Fibroblast of skin of right biceps (primary cell): ENCODE data around the gene EOGT.
A peak's percentile ranks its signal among the peaks of the same experiment; 100 is the strongest.

Experiments used
- DNase-seq: peaks from one replicate; pipeline ENCODE4 v3.0.0-alpha.2; 2013

The EOGT gene

GRCh38 chr3:69008980-69009379 lies 4.5 kb downstream of the EOGT start:
- no peak for DNase-seq

DNA sequence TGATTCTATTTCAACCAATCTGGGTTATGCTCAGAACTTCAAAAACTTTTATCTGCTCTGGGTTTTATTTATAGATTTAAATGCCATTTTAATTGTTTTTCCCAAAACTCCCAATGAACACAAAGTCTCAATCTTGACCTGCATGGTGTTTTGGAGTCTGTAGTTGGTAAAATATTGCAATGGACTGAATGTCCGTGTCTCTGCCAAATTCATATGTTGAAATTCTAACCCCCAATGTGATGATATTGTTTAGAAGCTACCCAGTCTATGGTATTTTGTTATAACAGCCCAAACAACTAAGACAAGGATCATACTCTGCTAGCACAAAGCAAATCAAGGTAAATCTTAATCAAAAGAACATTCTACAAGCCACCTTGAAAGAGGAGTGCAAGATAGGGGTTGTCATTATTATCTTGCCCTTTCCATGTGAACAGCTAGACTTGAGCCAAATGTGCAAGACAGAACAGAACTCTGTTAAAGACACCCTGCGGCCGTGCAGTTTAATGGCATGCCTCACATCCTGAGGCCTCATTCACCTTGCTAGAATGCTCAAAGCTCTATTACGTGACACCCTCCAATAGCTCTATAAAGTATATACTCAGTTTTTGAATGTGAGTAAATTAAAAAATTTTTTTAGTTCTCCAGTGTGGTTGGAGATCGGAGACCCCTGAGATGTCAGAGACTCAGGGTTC lies 7.5 kb downstream of the EOGT start:
- DNase-seq, result no peak

GRCh38 chr3:69005071-69005790 lies 8.3 kb downstream of the EOGT start:
- DNase-seq, result peak; percentile 22

DNA sequence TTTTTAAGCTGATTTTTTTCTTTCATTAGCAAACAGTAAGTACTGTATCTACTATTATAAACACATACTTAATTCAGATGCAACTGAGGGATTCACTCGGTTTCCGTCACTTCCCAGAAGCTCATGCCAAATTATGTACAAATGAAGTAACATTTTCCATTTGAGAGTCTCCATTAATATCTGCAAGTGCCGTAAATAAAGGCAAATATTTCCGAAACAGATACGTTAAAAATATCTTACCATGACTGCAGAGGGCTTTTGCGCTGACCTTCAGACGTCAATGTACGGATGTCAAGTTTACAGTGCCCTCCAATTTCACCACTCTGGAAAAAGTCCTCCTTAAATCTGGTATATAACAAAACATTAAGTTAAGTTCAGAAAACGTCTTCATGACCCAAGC lies 9.3 kb downstream of the EOGT start:
- DNase-seq, result no peak

DNA sequence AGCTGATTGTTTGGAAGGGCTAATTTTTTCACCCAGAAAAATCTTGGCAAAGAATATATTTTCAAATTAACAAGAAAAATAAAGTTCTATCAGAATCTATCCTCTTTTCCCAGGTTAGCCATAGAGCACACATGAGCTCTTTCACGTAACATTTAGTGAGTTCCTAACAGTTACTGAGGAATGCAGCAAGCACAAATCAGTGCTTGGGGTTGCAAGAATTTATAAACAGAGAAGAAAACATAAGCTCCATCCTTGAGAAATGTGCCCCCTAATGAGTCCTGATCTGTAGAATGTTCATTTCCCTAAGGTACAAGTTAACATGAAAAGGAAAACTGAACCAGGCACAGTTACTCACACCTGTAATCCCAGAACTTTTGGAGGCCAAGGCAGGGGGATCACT lies 13.9 kb downstream of the EOGT start:
- DNase-seq, result no peak

- DNase-seq, result no peak
These were observed 14.3 kb downstream of the EOGT start for GRCh38 chr3:68999158-68999557.

DNA sequence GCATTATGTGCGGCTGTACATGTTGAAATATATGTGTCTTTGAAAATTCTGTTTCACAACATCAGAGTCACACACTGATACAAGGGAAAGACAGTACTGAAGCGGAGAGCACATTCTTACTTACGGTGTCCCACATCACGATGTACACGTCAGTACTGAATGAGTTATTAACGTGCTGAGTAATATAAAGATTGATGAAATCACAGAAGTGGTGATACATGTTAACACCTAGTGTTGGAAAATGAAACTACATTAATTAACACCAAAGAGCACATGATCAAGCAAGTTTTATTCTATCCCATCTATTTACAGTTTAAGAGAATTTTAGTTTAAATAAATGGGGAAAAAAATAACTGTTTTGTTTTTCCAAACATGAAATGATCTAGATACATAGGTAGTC lies 15.6 kb downstream of the EOGT start:
- no peak for DNase-seq

- no peak for DNase-seq
These were observed 17.0 kb downstream of the EOGT start for GRCh38 chr3:68996356-68996995.

DNA sequence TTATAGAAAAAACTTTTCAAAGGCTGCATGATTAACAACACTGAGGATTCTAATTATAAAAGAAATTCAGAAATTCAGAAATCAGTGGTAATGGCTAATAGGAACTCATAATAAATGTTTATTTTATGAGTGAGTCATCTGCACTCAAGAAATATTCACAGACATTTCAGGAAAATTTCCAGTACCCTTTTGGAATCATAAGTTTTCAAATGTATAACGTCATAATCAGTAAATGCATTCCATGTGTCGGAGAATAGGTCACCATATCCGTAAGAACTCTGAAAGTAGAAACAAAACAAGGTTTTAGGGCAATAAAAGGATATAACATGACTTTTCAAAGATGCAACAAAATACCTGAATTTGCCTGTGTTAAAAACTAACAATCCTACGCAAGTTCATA lies 24.7 kb downstream of the EOGT start:
- peak; percentile 61 for DNase-seq

DNA sequence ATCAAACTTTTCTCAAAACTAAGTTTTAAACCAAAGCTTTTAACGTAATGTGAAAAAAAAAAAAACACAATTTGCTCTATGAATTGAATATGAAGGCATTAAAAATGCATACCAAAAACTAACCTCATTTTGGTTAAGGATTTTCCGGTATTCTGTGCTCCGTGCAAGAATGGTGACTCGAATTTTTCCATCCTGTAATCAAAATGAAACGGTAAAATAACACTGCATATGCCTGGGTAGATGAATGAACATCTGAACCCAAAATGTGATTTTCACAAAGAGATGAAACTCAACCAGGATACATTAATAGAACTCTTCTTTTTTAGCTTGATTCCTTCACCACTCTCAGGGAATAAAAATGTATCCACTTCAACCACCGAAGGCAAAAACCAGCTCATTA lies 26.2 kb downstream of the EOGT start:
- no peak for DNase-seq

GRCh38 chr3:68986496-68987208 lies 26.8 kb downstream of the EOGT start:
- DNase-seq, result no peak

DNA sequence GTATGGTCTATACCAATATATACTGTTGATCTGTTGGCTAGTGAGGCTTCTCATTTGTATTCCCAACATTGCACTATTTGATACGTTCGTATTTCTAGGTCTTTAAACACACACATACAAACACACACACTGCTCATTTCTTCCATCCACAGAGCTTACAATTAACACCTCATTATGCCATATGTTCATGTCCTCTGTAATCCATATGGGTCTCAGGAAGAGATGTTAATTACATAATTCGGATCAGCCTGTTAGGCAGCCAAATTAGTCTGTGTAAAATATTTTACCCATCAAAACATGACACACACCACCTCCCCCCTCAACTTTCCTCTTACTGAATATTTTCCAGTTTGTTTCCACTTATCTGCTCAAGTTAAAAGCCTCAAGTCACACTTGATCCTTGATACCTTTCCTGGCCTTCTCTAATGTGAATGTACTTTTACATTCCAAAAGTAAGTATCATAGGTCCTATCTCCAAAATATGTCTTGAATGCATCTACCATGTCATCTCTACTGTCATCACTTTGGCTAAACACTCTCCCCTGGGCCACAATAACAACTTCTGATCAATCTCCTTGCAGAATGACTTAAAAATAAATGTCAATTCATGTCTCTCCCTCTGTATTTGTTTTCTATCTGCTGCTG lies 28.2 kb downstream of the EOGT start:
- peak; percentile 38 for DNase-seq

GRCh38 chr3:68984011-68984530 lies 29.4 kb downstream of the EOGT start:
- DNase-seq, result no peak

DNA sequence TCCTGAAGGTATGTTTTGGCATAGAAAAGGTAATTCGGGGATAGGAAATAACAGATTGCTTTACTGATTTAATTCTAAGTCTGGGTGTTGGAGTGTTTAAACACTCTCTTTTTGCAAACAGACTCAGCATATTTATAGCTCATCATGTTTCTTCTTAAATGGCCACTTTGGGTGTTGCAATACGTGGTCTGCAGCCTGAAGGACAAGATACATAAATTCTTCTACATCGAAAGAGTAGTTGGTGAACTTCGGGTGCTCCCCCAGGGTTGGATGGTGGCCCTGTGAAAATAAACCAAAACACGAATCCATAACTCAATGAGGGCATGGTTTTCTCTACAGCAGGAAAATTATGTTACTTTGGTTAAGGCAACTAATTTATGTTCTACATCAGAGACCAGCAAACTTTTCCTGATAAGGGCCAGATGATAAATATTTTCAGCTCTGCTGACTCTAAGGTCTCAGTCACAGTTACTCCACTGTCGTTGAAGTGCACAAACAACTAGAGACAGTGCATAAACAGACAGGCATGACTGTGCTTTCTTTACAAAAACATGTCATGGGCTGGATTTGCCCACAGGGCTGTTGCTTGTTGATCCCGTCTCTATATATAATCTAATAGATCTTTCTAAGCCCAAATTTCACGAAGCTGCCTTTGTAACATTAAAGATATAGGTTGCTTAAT lies 35.9 kb downstream of the EOGT start:
- DNase-seq, result no peak

DNA sequence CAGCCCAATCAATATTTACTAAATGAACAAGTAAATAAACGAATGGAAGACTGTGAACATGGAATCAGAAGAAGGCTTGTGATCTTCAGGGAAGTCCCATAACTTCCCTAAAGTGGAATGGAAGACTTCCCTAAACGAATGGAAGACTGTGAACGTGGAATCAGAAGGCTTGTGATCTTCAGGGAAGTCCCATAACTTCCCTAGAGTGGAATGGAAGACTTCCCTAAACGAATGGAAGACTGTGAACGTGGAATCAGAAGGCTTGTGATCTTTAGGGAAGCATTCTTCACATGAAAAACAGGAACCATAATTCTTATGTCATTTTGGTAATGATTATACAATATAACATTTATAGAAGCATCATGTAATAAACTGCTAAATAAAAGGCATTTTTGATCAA lies 38.8 kb downstream of the EOGT start:
- no peak for DNase-seq

GRCh38 chr3:68973639-68974038 lies 39.8 kb downstream of the EOGT start:
- DNase-seq, result no peak

DNA sequence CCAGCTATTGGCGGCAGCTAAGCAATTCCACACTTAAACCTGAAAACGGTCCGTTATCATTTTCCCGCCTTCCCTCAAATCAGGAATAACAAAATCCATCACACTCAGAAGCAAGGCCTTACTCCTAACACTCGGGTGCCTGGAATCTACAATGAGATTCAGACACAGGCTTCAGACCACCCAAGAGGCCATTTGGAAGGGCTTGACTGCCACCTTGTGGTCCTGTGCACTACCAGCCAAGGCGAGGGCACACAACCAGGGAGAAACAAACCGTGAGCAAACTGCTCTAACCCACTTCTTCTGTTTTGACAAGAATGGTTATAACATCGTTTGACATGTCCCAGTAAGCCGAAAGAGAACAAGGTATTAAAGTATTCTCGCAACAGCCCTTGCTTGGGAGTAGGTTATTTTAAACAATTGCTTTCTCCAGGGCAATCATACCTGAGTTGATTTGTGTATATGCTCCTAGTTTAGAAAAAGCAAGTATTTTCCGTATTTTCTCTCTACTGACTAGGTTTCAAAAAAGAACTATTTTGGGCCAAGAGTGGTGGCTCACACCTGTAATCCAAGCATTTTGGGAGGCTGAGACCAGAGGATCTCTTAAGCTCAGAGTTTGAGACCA lies 41.0 kb downstream of the EOGT start:
- peak; percentile 61 for DNase-seq

- DNase-seq, result no peak
These were observed 48.8 kb downstream of the EOGT start for GRCh38 chr3:68964694-68965093.

DNA sequence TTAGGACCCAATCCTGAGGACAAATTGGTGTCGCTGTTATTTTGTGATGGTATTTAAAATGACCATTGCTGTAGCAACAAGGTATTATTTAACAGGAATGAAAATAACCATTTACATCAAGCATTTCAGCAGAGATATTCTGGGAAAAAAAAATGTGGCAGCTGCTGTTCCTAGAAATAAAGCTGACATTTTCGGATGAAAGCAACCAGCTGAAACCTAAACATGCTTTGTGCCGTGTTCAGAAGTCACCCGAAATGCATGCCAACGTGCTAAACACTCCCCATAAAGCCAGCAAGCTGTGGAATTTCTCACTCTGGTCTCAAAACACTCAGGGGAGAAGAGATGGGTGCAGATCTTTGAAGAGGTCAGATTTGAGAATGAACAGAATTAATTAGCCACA lies 49.6 kb downstream of the EOGT start:
- no peak for DNase-seq

DNA sequence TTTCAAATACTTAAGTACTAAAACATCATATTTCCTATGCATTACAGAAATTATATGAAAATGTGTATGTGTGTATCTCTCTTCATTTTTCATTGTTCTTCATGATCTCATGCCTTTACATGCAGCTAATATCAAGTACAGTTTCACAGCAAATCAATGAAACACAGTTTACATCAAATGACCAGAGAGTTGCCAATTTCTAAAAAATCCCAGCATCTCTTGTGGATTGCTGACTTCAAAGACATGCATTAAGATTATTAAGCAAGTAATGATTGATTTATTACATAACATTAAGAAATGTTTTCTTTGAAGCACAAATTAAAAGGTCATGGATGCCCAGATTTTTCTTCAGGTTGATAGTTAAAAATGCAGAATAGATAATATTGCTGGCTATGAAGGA lies 50.1 kb downstream of the EOGT start:
- no peak for DNase-seq

- no peak for DNase-seq
These were observed 54.6 kb downstream of the EOGT start for GRCh38 chr3:68958932-68959331.

DNA sequence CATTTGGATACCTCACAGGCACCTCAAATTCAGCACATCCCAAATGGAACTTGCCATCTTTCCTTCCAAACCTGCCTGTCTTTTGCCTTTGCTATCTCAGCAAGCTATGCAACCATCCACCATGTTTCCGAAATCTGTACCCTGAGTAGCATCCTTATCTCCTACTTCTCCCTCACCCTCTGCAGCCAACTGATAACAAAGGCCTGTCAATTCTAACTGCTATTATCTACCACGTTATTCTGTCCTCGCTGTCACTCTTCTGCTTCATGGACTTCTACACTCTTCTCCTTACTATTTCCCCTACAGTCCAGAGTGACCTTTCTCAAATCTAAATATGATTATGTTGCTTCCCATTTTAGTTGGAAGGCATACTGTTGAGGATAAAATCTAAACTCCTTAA lies 55.6 kb downstream of the EOGT start:
- DNase-seq, result no peak
